GM21390 (cell line): Measurements from ENCODE around the gene TYW1.
"Not testable (repeated sequence)": the region's sequence is repeated elsewhere in the genome, so short reads cannot be mapped to it uniquely, and the experiment has no call there.

Experiments
- ATAC-seq: cut with Tn5 transposase; IDR thresholded peaks from one replicate; pipeline ENCODE4 v1.9.1; 2021; ENCODE audit not compliant: unreplicated experiment

The TYW1 gene

DNA sequence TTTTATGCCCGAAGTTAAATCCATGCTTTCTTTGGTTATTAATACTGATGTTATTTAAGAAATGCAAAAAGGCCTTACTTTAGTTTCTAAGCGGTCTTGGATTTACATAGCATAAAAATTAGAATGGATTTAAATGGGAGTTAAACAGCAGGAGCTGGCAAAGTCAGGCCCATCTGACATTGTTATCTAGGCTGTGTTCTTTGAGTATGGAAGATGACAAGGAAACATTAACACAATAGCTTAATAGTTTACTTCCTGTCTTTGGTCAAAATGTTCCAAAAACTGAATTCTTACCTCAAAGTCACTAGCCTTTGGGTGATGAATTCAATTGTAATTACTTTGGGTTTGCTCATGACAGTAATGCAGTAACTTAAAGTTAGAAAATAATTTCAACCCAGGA, 123.9 kb downstream of the TYW1 start:
- ATAC-seq = not testable (repeated sequence)

DNA sequence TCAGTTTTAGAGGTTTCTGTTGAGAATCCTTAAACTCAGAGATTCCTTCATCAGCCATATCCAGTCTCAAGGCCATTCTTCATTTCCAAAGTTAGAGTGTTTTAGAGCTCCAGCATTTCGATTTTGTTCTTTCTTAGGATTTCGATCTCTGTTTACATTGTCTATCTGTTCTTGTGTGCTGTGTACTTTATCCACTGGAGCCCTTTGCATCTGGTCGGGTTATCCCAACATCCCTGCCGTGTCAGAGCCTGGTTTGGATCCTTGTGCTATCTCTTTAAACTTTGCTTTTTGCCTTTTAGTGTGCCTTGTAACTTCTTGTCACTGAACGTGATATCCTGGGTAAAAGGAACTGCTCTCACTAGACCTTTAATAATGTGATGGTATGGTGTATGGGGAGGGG, 131.6 kb downstream of the TYW1 start:
- ATAC-seq = not testable (repeated sequence)

DNA sequence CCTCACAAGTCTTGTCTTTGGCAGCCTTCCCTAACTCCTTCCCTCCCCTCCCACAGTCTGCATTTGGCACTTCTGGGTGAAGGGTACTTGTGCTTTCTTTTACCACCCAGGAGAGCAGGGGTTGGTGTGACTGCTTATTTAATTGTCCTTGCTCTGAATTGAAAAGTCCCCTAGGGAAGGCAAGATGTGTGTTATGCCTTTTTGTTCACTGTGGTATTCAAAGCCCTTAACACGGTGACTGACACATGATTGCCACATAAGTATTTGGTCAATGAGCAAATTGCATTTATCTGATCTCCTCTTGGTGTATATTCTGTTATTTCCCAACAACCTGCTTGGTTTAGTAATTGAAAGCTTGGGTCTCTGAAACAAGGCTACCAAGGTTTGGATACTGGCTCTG, 134.1 kb downstream of the TYW1 start:
- ATAC-seq = not testable (repeated sequence)

DNA sequence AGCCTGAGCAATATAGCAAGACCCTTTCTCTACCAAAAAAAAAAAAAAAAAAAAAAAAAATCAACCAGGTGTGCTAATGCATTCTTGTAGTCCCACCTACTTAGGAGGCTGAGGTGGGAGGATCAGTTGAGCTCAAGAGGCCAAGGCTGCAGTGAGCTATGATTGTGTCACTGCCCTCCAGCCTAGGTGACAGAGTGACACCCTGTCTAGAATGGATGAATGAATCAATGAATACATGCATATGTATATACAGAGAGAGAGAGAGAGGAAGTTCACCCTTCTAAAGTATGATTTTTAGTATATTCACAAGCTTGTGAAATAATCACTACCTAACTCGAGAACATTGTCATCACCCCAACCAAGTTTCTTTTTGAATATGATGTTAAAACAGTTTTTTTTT, 138.3 kb downstream of the TYW1 start:
- not testable (repeated sequence) for ATAC-seq

DNA sequence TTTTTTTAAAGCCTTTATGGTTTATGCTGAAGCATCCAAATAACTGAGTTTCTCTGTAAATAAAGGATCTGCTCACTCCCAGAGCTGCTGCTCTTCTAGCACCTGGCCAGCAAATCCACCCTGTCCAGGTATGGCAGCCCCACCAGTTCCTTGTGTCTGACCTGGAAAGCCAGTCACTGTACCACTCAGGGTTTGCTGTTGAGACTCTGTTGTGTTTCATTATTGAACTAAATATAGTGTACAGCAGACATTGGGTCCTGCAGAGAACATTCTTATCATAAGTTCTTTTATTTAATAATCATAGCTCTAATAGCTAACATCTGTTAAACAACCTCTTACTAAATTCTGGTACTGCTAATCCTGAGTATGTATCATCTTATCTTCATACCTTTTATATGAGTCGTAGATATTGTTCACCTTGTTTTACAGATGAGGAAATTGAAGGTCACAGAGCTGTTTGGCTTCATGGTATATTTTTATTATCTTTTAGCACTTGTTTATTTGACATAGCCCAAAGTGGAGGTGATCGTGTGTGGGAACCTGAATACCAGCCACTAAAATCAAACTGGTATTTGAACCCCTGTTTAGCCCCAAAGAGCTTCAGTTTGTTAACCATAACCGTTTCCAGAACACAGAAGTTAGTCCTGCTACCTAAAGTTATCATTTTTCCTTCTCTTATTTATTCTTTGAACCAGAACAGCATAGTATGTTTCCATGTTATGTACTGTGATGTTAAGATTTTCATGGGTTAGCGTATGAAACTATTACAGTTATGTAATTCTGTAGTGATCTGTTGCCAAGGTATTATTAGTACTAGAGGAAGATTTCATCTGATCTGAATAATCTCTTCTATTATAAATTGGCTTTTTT, 139.2 kb downstream of the TYW1 start:
- not testable (repeated sequence) for ATAC-seq

DNA sequence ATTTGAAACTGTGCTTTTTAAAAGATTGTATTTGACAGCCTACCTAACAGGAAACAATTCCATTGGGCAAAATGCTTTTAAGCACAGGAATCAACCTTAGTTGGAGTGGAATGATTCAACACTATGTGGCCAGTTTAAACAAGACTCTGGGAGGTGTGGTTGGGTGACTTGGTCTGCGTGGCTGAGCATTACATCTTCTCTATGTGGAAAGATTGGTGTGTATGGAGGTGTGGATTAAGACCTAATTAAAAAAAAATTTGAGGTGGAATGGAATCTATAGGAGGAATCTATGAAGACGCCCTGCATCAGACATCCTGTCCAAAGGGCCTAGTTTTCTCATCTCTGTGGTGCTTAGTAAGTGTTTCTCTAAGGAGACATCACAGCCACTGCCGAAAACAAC, 140.9 kb downstream of the TYW1 start:
- not testable (repeated sequence) for ATAC-seq

DNA sequence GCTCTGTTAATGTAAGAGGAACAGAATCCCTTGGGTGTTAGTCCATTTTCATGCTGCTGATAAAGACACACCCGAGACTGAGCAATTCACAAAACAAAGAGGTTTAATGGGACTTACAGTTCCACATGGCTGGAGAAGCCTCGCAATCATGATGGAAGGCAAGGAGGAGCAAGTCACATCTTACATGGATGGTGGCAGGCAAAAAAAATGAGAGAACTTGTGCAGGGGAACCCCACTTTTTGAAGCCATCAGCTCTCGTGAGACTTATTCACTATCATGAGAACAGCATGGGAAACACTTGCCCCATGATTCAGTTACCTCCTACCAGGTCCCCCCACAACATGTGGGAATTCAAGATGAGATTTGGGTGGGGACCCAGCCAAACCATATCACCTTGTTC, 143.2 kb downstream of the TYW1 start:
- ATAC-seq = not testable (repeated sequence)

DNA sequence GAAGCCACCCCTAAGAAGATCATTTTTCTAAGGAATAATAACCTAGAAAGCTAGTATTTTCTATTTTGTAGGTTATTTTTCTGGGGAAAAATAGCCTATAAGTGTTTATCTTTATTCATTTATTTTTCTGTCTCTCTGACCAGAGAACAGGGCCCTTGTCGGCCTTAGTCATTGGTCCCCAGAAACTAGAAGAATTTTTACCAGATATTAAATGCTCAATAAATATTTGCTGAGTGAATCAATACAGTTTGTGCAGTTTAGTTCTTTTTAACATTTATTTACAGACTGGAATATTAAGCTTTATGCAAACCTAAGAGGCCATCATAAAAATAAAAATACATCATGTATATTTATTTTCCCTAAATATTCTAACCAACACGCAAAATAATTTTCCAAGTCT, 144.4 kb downstream of the TYW1 start:
- not testable (repeated sequence) for ATAC-seq

DNA sequence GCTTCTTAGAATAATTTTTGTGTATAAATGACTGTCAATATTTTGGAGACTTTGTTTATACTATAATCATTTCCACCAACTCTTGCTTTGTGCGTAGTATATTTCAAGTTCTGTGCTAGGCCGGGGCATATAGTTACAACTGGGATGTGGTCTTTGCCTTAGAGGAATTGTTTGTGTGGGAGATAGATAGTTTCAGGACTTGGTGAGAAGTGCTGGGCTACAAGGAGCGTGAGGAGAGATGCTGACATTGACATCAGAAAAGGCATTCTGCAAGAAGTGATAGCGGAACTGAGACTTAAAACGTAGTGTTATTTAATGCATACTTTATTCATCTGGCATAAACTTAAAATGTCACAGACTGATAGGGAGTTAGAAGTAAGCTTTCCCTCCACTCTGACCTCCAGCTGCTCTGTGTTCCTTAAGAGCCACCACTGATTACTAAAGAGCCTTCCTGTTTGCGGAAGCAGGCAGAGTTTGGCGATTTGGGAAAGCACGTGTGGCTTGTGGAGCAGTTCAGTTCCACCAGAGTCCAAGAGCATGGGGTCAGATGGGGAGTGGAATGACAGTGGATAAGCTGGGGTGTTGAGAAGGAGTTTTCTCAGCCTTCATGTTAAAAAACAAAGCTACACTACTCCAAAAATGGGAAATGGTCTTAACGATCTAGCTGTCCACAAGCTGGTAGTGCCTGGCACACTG, 146.6 kb downstream of the TYW1 start:
- not testable (repeated sequence) for ATAC-seq

DNA sequence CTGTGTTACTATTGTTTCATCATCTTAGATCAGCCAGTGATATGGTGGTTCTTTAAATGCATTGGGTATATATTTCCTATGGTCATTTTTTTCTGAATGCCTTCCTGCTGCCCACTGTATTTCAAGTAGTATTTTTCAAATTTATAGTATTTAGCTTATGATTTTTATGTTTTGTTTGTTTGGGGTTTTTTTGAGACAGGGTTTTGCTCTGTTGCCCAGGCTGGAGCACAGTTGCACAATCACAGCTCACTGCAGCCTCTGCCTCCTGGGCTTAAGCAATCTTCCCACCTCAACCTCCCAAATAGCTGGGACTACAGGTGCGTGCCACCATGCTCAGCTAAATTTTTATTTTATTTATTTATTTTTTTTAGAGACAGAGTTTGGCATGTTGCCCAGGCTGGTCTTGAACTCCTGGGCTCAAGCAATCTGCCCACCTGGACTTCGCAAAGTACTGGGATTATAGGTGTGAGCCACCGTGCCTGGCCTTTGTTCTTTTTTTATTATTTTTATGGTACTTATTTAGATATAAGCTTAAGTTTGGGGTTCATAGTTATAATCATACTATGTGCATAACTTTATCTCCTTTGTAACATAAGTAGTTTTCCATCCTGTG, 149.1 kb downstream of the TYW1 start:
- not testable (repeated sequence) for ATAC-seq

DNA sequence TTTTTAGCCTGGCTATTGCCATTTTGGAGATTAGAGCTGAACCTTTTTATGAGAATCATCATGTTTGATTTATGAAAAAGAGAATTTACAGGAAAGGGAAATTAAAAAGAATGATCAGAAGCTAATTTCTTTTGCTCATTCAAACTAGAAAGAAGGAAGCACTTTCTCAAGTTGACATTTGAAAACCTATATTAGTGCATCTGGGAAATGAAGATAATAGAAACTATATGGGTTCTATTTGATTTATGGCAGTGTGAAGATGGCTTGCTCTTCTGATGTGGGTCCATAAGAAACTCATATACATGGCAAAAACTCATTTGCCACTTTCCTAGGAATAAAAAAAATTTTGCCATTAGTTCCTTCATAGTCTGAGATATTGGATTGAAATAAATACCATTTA, 152.5 kb downstream of the TYW1 start:
- ATAC-seq = not testable (repeated sequence)

DNA sequence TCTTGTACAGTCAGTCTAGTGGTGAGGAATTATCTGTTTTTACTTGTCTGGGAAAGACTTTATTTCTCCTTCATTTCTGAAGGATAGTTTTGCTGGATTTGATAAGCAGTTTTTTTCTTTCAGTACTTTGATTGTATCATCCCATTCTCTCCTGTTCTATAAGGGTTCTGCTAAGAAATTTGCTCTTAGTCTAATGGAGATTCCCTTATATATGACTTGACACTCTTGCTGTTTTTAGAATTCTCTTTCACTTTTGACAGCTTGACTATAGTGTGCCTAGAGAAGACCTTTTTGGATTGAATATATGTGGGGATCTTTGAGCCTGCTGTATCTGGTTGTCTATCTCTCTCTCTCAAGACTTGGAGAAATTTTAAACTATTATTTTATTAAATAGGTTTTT, 157.7 kb downstream of the TYW1 start:
- ATAC-seq = not testable (repeated sequence)

DNA sequence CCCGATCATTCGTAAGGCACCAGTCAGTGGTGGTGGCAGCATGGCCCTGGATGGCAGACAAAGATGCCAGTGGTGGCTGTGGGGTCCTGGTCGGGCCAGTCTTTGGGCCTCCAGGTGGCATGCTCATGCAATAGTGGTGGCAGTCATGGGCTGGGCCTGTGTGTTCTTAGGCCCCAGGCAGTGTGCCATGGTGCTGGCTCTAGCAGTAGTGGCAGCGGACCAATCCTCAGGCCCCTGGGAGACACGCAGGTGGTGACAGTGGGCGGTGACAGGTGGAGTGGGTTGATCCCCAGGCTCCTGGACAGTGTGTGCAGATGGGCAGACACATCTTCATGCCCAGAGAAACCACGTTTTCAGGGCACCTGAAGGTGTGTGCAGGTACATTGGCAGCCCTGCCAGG, 159.4 kb downstream of the TYW1 start:
- ATAC-seq = not testable (repeated sequence)

DNA sequence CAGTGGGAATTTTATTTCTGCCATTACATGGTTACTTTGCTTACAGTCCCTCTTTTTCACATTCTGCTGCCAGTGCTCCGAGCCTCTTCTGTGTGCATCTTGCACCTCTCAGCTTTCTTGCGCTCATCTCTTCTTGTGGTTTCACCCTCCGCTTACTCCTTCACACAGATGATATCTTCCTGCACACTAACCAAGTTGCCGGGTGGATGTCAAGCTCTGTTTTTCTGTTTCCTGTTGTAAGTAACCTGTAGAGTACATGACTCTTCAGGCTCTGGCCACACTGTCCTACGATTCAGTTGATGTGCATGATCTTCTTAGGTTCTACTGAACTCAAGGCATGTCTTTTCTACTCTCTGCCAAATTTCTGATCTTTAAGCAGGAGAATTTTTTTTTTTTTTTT, 166.7 kb downstream of the TYW1 start:
- ATAC-seq = not testable (repeated sequence)

DNA sequence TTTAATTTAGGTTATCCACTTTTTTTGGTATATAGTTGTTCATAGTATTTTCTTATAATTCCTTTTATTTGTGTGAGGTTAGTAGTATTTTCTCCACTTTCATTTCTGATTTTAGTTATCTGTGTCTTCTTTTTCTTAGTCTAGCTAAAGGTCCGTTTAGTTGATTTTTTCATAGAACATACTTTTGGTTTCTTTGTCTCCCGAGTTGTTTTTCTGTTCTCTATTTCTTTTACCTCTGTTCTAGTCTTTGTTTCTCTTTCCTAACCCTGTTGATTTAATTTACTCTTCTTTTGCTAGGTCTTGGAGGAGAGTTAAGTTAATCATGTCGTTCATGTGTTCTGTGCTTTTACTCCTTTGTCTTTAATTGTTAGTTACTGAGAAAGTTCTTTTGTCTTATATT, 174.5 kb downstream of the TYW1 start:
- peak; percentile 95 for ATAC-seq

DNA sequence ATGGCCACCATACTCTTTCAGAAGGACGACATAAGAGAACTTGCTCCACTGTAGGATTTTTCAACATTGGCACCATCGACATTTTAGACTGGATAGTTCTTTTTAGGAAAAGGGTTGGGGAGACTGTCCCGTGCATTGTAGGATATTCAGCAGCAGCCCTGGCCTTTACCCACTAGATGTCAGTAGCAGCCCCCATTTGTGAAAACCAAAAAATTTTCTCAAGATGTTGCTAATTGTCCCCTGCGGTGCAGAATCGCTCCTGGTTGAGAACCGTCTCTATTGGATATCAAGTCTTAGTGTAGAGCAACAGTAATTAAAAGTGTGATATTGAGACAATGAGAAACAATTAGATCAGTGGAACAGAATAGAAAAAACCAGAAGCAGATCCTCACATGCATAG, 180.1 kb downstream of the TYW1 start:
- ATAC-seq = not testable (repeated sequence)

DNA sequence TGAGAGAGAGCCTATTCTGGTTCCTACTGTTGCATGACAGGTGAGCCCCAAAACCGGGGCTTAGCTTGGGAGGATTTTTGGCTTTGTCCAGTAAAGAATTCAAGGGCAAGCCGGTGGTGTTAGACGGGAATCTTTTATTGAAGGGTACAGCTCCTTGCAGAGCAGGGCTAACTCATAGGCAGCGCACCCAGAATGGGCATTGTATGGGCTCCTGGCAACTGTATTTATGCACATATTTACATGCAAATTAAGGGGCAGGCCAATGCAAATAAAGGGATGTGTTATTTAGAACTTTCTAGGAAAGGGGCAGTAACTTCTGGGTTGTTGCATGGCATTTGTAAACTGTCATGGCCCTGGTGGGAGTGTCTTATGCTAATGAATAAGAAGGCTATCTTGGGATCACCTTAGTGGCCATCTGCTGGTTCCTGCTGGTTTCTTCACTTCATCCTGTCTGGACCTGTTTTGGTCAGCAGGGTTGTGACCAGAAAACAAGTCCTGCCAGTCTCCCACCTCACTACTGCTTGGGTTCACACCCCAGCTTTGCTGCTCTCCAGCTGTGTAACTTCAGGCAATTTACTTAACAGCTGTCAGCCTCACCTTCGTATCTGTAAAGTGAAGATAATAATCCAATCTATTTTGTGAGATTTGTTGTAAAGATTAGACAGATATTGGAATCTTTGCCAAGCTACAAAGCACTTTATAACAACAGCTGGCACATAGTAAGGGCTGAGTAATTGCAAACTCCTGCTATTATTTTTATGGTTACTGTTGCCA, 182.5 kb downstream of the TYW1 start:
- not testable (repeated sequence) for ATAC-seq

DNA sequence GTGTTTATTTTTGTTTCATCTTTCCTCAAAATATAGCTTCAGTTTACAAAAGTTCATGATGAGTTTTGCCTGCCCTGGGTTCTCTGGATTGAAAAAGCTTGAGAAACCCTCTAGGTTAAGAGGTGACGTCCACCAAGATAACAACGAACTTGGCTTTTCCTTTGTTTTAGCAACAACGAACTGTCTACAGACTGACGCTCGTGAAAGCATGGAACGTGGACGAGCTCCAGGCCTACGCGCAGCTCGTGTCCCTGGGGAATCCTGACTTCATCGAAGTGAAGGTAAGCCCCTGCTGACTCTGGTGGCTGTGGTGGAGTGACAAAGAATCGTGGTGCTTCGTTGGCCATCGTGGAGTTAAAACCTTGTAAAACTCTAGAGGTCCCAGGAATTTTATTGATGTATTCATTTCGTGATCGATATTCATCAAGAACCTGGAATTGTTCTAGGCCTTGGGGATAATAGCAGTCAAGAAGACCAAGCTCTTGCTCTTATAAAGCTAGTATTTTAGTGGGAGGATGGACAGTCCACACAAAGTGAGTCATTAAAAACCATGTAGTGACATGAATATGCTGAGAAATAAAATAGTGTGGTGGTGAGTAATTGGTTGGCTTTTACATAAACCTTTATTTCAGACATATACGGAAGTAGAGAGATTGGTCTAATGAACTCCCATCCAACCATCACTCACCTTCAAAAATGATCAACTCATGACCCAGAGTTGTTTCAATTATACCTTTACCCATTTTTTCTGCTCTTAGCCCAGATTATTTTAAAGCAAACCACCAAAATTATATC, 186.5 kb downstream of the TYW1 start:
- ATAC-seq = not testable (repeated sequence)

DNA sequence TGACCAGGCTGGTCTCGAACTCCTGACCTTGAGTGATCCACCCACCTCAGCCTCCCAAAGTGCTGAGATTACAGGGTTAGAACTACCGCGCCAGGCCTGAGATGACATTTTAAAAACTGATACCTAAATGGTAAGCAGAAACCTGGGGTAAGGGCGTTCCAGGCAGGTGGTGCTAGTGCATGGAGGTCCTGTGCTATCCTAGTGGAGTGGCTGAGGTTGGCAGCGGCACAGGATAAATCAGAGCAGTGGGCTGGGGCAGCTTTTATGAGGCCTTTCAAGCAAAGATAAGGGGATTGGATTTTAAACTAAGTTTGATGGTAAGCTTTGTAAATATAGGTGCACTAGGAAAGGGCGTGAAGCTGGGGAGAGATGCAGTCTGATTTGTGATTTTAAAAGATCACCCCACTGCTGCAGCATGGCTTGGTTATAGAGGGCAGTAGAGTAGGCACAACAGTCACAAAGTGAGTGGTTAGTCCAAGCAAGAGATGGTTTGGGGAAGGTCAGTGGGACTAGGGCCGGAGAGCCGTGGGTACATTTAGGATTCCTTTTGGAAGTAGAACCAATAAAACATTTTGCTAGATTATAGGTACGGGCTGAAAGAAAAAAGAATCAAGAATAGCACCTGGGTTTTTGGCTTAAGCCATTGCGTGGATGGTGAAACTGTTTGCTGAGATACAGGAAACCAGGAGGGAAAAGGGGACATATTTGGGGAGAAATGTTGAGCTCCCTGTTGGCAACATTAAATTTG, 188.5 kb downstream of the TYW1 start:
- peak; percentile 40 for ATAC-seq
